HepG2 (cell line): ENCODE results near the gene PCSK7. TPM values are rescaled to one million over a fixed set of nuclear protein-coding genes. Genes with fewer than 3 reads are reported as not detected.

Experiments
- ATF7 ChIP-seq, 2 experiments: fragments of 450-650 bp in 1 of 2; sonication (generic) in 1 of 2; formaldehyde crosslinking in 1 of 2; IDR thresholded peaks; 2 replicates each; pipeline versions ENCODE4 v1.4.0 to v1.6.1; 2016 to 2020; ENCODE audit warnings: antibody characterized with exemption in 1 of 2, mild to moderate bottlenecking in 1 of 2, missing genetic modification reagents in 1 of 2
- GATAD1 ChIP-seq: IDR thresholded peaks from 2 replicates; pipeline ENCODE4 v1.6.1; 2016; ENCODE audit warnings: missing genetic modification reagents, missing compliant biosample characterization
- GPN1 ChIP-seq: sonication (generic); formaldehyde crosslinking; IDR thresholded peaks from 2 replicates; pipeline ENCODE4 v1.5.1; 2020; ENCODE audit warnings: missing genetic modification reagents, borderline replicate concordance
- GTF2F1 ChIP-seq: fragments of 150-350 bp; IDR thresholded peaks from 2 replicates; pipeline ENCODE4 v1.6.1; 2014; ENCODE audit warnings: low read length
- HMGA1 ChIP-seq: sonication (generic); formaldehyde crosslinking; conservative IDR thresholded peaks from 2 replicates; pipeline ENCODE4 v1.4.0; 2020; ENCODE audit warnings: missing genetic modification reagents
- KLF16 ChIP-seq, 2 experiments: sonication (generic) in 1 of 2; formaldehyde crosslinking in 1 of 2; IDR thresholded peaks; 2 replicates each; pipeline versions ENCODE4 v1.6.1 to v1.8.0; 2016 to 2023; ENCODE audit warnings: missing genetic modification reagents in 2 of 2, missing compliant biosample characterization in 1 of 2
- MATR3 ChIP-seq: sonication (generic); formaldehyde crosslinking; IDR thresholded peaks from 2 replicates; pipeline ENCODE4 v1.4.0; 2020; ENCODE audit warnings: missing genetic modification reagents
- MAZ ChIP-seq, 2 experiments: sonication (generic) in 1 of 2; formaldehyde crosslinking in 1 of 2; IDR thresholded peaks; 2 replicates each; pipeline versions ENCODE4 v1.5.0 to v1.6.1; 2012 to 2020; ENCODE audit warnings: low read depth in 2 of 2, mild to moderate bottlenecking in 2 of 2, borderline replicate concordance in 1 of 2, improper control_type of control experiment in 1 of 2, low read length in 1 of 2, missing genetic modification reagents in 1 of 2, moderate library complexity in 1 of 2
- MEF2D ChIP-seq: sonication (generic); formaldehyde crosslinking; IDR thresholded peaks from 2 replicates; pipeline ENCODE4 v1.5.1; 2020; ENCODE audit warnings: mild to moderate bottlenecking, missing genetic modification reagents
- NCOA2 ChIP-seq: sonication (generic); formaldehyde crosslinking; IDR thresholded peaks from 2 replicates; pipeline ENCODE4 v1.8.0; 2022; ENCODE audit warnings: inconsistent platforms
- PTBP1 ChIP-seq: fragments of 200-400 bp; formaldehyde crosslinking; IDR thresholded peaks from 2 replicates; pipeline ENCODE4 v1.6.1; 2018; ENCODE audit warnings: low read length, low read depth; ENCODE audit not compliant: poor library complexity, severe bottlenecking
- REXO4 ChIP-seq: sonication (generic); formaldehyde crosslinking; IDR thresholded peaks from 2 replicates; pipeline ENCODE4 v1.8.0; 2022; ENCODE audit warnings: missing genetic modification reagents, mild to moderate bottlenecking, borderline replicate concordance
- SIN3A ChIP-seq: IDR thresholded peaks from 2 replicates; pipeline ENCODE4 v1.6.1; 2011; ENCODE audit warnings: low read depth, mild to moderate bottlenecking, control low read depth, low read length, borderline replicate concordance
- XRCC5 ChIP-seq: fragments of 200-400 bp; formaldehyde crosslinking; optimal IDR thresholded peaks from 2 replicates; pipeline ENCODE3; 2017; ENCODE audit warnings: mild to moderate bottlenecking, low read length
- ZNF362 ChIP-seq: sonication (generic); formaldehyde crosslinking; IDR thresholded peaks from 2 replicates; pipeline ENCODE4 v1.4.0; 2020; ENCODE audit warnings: missing genetic modification reagents, mild to moderate bottlenecking, borderline replicate concordance
- ZNF574 ChIP-seq: sonication (generic); formaldehyde crosslinking; IDR thresholded peaks from 2 replicates; pipeline ENCODE4 v1.4.0; 2020; ENCODE audit warnings: missing genetic modification reagents
- ZXDC ChIP-seq: sonication (generic); formaldehyde crosslinking; IDR thresholded peaks from 2 replicates; pipeline ENCODE4 v1.5.0; 2020; ENCODE audit warnings: mild to moderate bottlenecking, missing genetic modification reagents
- polyA plus RNA-seq, 8 experiments: library from polyadenylated mRNA; depleted of rRNA in 3 of 8; stranded (reverse) in 7 of 8; unstranded in 1 of 8; fragments of >200 nt; fragmentation: Illumina TruSeq in 4 of 8; extraction: Trizol in 4 of 8; gene quantifications; 2 replicates each; pipeline versions ENCODE4 v1.2.1 to v1.2.3, GENCODE V29; 2011 to 2016; ENCODE audit warnings: low read depth in 4 of 8, missing spikeins in 1 of 8, mixed read lengths in 1 of 8; ENCODE audit not compliant: insufficient read depth in 1 of 8
- total RNA-seq, 5 experiments: library from RNA; depleted of rRNA; stranded (reverse); fragments of >200 nt; fragmentation: Illumina TruSeq; extraction: Trizol; gene quantifications; 2 replicates each; pipeline ENCODE4 v1.2.3, GENCODE V29; 2016; ENCODE audit warnings: low read depth in 1 of 5
- TF ChIP-seq, protein P1 (sequence below): sonication (generic); formaldehyde crosslinking; IDR thresholded peaks from 2 replicates; pipeline ENCODE4 v1.4.0; 2020; ENCODE audit warnings: missing genetic modification reagents

The PCSK7 gene
- total and polyA plus RNA-seq, 2 of the 13 experiments (the other 11 are each of a cell fraction or from before 2014, with no cell fraction given), result 13.4 to 13.8 TPM

DNA sequence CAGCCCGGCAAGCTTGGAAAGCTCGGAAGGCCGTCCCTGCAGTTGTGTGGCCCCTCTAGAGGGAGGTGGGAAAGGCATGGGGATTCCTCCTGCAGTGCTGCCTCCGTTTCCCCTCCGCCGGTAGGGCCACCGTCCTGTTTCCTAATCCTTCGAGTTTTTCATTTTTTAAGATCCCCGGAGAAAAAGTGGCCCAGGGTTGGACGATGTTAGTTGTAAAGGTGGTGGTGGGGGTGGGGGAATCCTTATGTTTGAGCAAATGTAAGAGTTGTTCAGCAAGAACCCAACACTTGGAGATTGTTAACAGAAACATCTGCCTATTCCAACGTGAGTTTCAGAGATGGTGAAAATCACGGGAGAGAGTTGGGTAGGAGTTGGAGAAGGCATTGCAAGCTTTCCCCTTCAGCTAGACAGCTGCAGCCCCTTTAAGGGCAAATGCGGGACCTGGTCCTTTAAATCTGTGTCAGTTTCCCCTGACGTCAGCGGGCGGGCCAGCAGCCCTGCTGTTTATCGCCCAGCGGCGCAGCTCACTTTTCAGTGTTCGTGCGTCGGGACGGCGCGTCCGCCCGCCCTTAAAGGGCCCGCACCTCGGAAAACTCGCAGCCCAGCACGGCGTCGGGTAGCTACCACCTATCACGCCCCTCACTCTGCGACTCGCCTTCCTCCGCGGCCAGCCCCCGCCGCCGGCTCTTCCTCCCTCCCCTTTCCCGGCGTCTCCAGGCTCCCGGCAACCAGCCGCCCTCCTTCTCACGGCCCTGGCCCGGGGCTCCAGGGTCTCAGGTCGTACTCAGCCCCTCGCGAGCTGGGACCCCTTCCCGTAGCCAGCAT is 53.5 kb downstream of the PCSK7 start, which contains the start of gene SIDT2 (continued):
- TF ChIP-seq ZNF362 (CRISPR knock-in tag) (no peak; the same call in 1 of the 2 replicates), ZXDC (CRISPR knock-in tag) (no peak), XRCC5 (peak; percentile 29), ATF7 (IDR thresholded peaks at IDR 0.05) (peak; percentile 58), ATF7 (CRISPR knock-in tag; IDR thresholded peaks at IDR 0.05) (peak; percentile 80), NCOA2 (CRISPR knock-in tag) (no peak; the same call in 1 of the 2 replicates), REXO4 (CRISPR knock-in tag) (no peak), MATR3 (CRISPR knock-in tag) (no peak), GTF2F1 (no peak), KLF16 (CRISPR knock-in tag; IDR thresholded peaks at IDR 0.05) (peak in 1 of 2 experiments; percentile 59; a peak in 1 of 4 replicates), GATAD1 (CRISPR knock-in tag) (peak; percentile 46; the same call in 1 of the 2 replicates), PTBP1 (no peak), SIN3A (0 out of 2 replicates have a peak, but pooled peaks have one; percentile 56), MEF2D (CRISPR knock-in tag) (no peak), HMGA1 (CRISPR knock-in tag) (no peak), GPN1 (CRISPR knock-in tag) (no peak), MAZ (IDR thresholded peaks at IDR 0.05; ENCODE audit: borderline replicate concordance, low read depth, low read length) (no peak), MAZ (CRISPR knock-in tag; IDR thresholded peaks at IDR 0.05; ENCODE audit: low read depth) (peak; percentile 29), ZNF574 (CRISPR knock-in tag) (peak; percentile 63)
- TF ChIP-seq, protein P1, sequence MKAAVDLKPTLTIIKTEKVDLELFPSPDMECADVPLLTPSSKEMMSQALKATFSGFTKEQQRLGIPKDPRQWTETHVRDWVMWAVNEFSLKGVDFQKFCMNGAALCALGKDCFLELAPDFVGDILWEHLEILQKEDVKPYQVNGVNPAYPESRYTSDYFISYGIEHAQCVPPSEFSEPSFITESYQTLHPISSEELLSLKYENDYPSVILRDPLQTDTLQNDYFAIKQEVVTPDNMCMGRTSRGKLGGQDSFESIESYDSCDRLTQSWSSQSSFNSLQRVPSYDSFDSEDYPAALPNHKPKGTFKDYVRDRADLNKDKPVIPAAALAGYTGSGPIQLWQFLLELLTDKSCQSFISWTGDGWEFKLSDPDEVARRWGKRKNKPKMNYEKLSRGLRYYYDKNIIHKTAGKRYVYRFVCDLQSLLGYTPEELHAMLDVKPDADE (CRISPR knock-in tag), result no peak; the same call in 1 of the 2 replicates
